ENCODE data around the gene DISC1. TPM values are rescaled to one million over a fixed set of nuclear protein-coding genes. Genes with fewer than 3 reads are reported as not detected.

The DISC1 gene
- total and polyA plus RNA-seq, 2 of the 13 experiments (the other 11 are each of a cell fraction or from before 2014, with no cell fraction given) = 4.2 to 4.6 TPM

- intact Hi-C loops (cut with micrococcal nuclease; ENCODE audit: unreplicated experiment) = no loop called here
- CTCF ChIA-PET (ENCODE audit: low intra/inter-chr PET ratio, low total read pairs) = no interaction called here
- FAIRE-seq = no peak
Measured at GRCh38 chr1:232057896-232058274, 431.3 kb downstream of the DISC1 start.

GRCh38 chr1:232059726-232060374 is 433.3 kb downstream of the DISC1 start:
- Histone ChIP-seq H3K27me3 (ENCODE audit: control insufficient read depth in 1 of 2, insufficient read depth in 2 of 2, low read length in 2 of 2) (peaks cover 0 to 9% of the 10 kb centered on the region in 2 experiments; a peak in 2 of 5 replicates), H3K36me3 (replicated peaks in 1 of 2; ENCODE audit: control insufficient read depth in 1 of 2, insufficient read depth in 2 of 2, low read length in 2 of 2) (no peaks in the 10 kb centered on the region), H3K9me3 (ENCODE audit: low read length) (no peaks in the 10 kb centered on the region), H3K27ac (ENCODE audit: extremely low read length, insufficient read depth, low read length) (no peak overlapping the region), H3K79me2 (ENCODE audit: insufficient read depth, low read length) (no peaks in the 10 kb centered on the region), H3K9ac (ENCODE audit: insufficient read depth, low read depth, low read length) (no peak overlapping the region), H2AFZ (ENCODE audit: low read length) (no peak overlapping the region), H3K4me1 (ENCODE audit: insufficient read depth, low read length) (no peaks in the 10 kb centered on the region), H3K4me3 (replicated peaks in 1 of 3; ENCODE audit: insufficient read depth in 1 of 3, low read depth in 2 of 3, low read length in 3 of 3) (no peak overlapping the region), H3K4me2 (ENCODE audit: low read depth, low read length) (no peak overlapping the region), H4K20me1 (ENCODE audit: insufficient read depth, low read length) (no peaks in the 10 kb centered on the region)
- peak in 1 of 2 experiments; percentile 53; a peak in 3 of 4 replicates for TF ChIP-seq MAFK (conservative IDR thresholded peaks at IDR 0.05 in 1 of 2, IDR thresholded peaks at IDR 0.05 in 1 of 2; ENCODE audit: low read length in 2 of 2)
- no peak for TF ChIP-seq FIP1L1 (IDR thresholded peaks at IDR 0.05; ENCODE audit: borderline replicate concordance, insufficient read depth, low read depth, low read length)
- TF ChIP-seq MAFF (IDR thresholded peaks at IDR 0.05; ENCODE audit: low read depth, low read length) = peak; percentile 40; the same call in 1 of the 2 replicates
- DNase-seq (ENCODE audit: low spot score) (no peak), FAIRE-seq (no peak), ATAC-seq (no peak)
- BruUV-seq (replicated peaks) = no TSS peak
- ChIA-PET CTCF (ENCODE audit: low intra/inter-chr PET ratio, low total read pairs) (no interaction called here), POLR2A (no interaction called here)
- intact Hi-C loops (cut with micrococcal nuclease; ENCODE audit: unreplicated experiment) (no loop called here), in situ Hi-C loops (cut with HindIII; ENCODE audit: extremely low pct_ligation_motif_present, low pct_unique_long_range_greater_than_20kb) (no loop called here)
- WGBS (ENCODE audit: low lambda C conversion rate) = 22% methylated on average over 7 of the region's 8 CpGs

More at GRCh38 chr1:232057896-232058274, 431.3 kb downstream of the DISC1 start:
- WGBS (ENCODE audit: low lambda C conversion rate) = 18% methylated on average over 1 of the region's 1 CpG
- no peaks in the 10 kb centered on the region for H3K79me2 ChIP-seq (ENCODE audit: insufficient read depth, low read length)
- no peak overlapping the region for H3K9ac ChIP-seq (ENCODE audit: insufficient read depth, low read depth, low read length)
- H3K27ac ChIP-seq (ENCODE audit: extremely low read length, insufficient read depth, low read length) = no peak overlapping the region
- DNase-seq (ENCODE audit: low spot score) = no peak
- in situ Hi-C loops (cut with HindIII; ENCODE audit: extremely low pct_ligation_motif_present, low pct_unique_long_range_greater_than_20kb) = no loop called here
- peaks cover 0 to 6% of the 10 kb centered on the region in 2 experiments; a peak in 2 of 5 replicates for H3K27me3 ChIP-seq (ENCODE audit: control insufficient read depth in 1 of 2, insufficient read depth in 2 of 2, low read length in 2 of 2)
- H3K36me3 ChIP-seq (replicated peaks in 1 of 2; ENCODE audit: control insufficient read depth in 1 of 2, insufficient read depth in 2 of 2, low read length in 2 of 2) = no peaks in the 10 kb centered on the region
- H3K4me1 ChIP-seq (ENCODE audit: insufficient read depth, low read length) = no peaks in the 10 kb centered on the region
- TF ChIP-seq THYN1 (CRISPR knock-in tag; IDR thresholded peaks at IDR 0.05; ENCODE audit: borderline replicate concordance, low read depth) (no peak), KLF13 (CRISPR knock-in tag; IDR thresholded peaks at IDR 0.05) (no peak), YEATS2 (CRISPR knock-in tag; IDR thresholded peaks at IDR 0.05; ENCODE audit: borderline replicate concordance) (no peak), ZNF235 (CRISPR knock-in tag; IDR thresholded peaks at IDR 0.05; ENCODE audit: borderline replicate concordance) (no peak), JUN (CRISPR knock-in tag; IDR thresholded peaks at IDR 0.05) (no peak), ADNP (CRISPR knock-in tag; IDR thresholded peaks at IDR 0.05) (no peak), ZSCAN9 (CRISPR knock-in tag; IDR thresholded peaks at IDR 0.05; ENCODE audit: borderline replicate concordance) (no peak), SP2 (CRISPR knock-in tag; IDR thresholded peaks at IDR 0.05) (no peak), ARNT2 (CRISPR knock-in tag; IDR thresholded peaks at IDR 0.05; ENCODE audit: low read depth) (no peak)
- no peak for ATAC-seq
- no peaks in the 10 kb centered on the region for H3K9me3 ChIP-seq (ENCODE audit: low read length)
- no peaks in the 10 kb centered on the region for H4K20me1 ChIP-seq (ENCODE audit: insufficient read depth, low read length)
- POLR2A ChIA-PET = no interaction called here
- BruUV-seq (replicated peaks) = no TSS peak
- no peak overlapping the region for H2AFZ ChIP-seq (ENCODE audit: low read length)
- H3K4me2 ChIP-seq (ENCODE audit: low read depth, low read length) = no peak overlapping the region
- H3K4me3 ChIP-seq (replicated peaks in 1 of 3; ENCODE audit: insufficient read depth in 1 of 3, low read depth in 2 of 3, low read length in 3 of 3) = no peak overlapping the region
